Measurements from ENCODE around the gene PDCD2L.
"Not testable (repeated sequence)": the region's sequence is repeated elsewhere in the genome, so short reads cannot be mapped to it uniquely, and the experiment has no call there.

The PDCD2L gene

DNA sequence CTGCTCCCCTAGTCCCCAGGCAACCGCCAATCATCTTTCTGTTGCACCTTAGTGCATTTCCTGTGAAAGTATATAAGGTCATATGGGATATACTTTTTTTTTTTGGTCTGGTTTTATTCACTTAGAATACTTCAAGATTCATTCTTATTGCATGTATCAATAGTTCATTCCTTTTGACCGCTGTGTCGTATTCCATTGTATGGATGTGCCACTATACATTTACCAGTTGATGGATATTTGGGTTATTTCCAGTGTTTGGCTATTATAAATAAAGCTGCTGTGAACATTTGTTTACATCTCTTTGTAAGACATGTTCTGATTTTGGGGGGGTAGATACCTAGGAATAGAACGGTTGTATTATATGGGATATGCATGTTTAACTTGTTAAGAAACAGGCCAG lies 14.1 kb downstream of the PDCD2L start:
- DNase-seq, result no peak

- no peak for DNase-seq
These were observed 22.0 kb downstream of the PDCD2L start for GRCh38 chr19:34426096-34426661.

DNA sequence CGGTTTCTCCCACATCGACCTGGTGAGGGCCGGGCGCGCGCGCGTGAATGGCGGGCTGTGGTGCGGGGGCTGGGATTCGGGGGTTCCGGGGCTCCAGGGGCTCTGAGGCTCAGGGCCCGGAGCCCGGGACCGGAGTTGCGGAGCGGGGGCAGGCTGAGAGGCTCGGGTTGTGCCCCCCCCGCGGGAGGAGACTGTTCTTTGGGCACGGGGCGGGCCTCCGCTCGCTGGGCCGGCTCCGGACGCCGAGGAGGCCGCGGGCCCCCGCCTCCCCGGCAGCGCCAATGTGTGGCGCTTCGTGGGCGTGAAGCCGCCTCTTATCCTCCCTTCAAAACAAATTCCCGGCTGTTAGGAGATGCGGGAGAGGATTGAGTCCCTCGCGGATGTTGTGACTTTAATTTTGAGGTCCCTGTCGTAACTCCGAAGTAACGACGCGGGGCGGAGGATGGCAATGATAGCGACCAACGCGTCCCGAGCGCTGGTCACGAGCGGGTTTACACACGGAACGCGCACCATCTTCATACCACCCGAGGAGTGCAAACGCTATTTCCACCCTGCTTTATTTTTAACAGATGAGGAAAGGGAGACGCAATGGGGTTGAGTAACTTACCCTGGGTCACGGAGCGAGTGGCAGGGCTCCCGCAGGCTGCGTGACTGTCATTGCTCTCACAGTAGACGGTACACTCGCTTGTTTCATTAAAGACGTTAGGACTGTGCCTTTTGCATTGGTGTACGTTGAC lies 24.5 kb downstream of the PDCD2L start:
- no peak for DNase-seq

GRCh38 chr19:34429553-34429952 lies 25.4 kb downstream of the PDCD2L start:
- DNase-seq, result no peak

DNA sequence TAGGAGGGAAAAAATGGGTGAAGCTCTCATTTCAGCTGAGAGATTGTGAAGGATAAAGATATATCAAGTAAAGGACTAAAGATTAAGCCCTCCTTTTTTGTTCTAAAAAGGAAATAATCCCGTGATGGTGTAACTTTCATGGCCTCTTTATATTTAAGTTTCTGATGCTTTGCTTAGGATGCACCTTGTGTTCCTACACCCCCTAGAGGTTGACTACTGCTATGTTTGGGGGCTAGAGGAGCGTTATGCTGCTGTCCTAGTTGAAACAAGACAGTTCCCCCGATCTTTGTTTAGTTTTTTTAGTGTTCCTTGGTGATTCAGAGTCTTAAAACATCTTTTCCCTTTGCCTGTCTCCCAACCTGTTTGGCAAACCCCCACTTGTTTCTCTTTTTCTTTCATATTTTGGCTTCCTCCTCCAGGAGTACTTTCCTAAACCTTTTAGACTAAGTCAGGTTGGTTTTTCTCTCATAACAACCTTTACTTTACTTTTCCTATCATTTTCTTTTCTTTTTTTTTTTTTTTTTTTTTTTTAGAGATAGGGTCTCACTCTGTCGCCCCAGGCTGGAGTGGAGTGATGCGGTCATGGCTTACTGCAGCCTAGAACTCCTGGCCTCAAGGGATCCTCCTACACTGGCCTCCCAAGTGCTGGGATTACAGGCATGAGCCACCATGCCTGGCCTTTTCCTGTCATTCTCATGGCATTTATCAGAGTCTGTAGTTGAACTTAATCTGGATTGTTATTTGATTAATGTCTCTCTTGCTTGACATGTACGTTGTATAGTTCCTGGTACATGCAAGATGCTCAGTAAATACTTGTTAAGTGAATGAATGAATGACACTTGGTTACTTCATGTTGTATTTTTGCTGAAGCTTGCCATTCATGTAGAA lies 26.8 kb downstream of the PDCD2L start:
- DNase-seq, result peak; percentile 34

GRCh38 chr19:34431681-34432402 lies 27.6 kb downstream of the PDCD2L start:
- DNase-seq, result no peak

- no peak for DNase-seq
These were observed 28.6 kb downstream of the PDCD2L start for GRCh38 chr19:34432797-34433196.

DNA sequence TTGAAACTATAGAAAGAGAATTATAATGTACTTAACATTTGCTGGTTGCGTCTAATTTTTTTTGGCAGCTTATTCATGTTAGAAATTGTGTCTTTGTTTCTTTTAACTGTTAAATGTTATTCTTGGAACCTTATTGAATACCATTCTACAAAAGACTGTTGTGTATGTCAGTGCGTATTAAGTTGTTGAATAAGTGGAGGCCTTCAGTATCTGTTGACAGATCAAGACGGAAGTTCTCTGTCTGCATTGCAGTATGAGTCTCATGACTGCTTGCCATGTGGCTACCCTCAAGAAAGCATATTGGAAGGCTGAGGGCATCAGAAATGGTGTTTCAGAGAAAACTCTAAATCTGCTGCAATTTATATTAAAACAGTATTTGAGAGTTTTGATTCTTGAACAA lies 32.5 kb downstream of the PDCD2L start:
- no peak for DNase-seq

DNA sequence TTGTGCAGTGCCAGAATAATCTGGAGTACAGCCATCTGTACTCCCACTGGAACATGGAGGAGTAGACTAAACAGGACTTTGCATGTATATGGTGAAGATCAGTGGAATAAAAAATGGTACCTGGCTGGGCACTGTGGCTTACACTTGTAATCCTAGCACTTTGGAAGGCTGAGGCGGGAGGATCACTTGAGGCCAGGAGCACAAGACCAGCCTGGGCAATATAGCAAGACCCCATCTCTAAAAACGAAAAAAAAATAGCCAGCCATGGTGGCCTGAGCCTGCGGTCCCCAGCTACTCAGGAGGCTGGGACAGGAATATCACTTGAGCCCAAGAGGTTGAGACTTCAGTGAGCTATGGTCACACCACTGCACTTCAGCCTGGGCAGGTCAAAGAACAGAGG lies 44.0 kb downstream of the PDCD2L start:
- DNase-seq, result no peak

GRCh38 chr19:34452723-34453122 lies 48.5 kb downstream of the PDCD2L start:
- no peak for DNase-seq

DNA sequence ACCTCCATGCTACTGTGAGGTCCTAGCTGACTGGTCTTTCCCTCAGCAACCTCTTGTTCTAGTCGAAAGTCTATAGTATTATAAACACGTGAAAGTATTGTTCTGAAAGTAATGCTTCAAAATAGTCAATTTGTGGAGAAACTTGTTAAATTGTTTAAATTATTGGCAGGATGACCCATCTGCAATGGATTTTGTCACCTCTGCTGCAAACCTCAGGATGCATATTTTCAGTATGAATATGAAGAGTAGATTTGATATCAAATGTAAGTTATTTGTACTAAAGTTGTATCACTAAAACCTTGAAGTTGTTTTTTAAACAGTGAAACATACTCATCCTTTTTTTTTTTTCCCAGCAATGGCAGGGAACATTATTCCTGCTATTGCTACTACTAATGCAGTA lies 49.9 kb downstream of the PDCD2L start:
- DNase-seq, result no peak

DNA sequence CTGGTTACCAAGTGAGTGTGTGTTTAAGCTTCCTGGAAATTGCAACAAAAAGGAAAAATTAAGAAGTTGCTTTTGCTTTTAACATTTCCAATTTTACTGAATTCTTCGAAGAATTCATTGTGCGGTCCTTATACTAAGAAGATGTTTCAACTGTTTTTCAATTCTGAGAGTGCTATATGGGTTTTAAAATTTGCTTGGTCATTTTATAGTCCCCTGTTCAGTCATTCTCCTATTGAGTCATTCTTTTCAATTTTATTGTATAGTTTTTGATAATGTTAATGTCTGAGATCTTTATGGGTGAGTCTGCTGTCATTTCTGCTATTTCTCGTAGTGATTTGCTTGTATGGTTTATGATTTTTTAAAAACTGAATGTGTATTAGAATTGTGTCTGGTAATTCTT lies 50.5 kb downstream of the PDCD2L start:
- DNase-seq, result no peak

DNA sequence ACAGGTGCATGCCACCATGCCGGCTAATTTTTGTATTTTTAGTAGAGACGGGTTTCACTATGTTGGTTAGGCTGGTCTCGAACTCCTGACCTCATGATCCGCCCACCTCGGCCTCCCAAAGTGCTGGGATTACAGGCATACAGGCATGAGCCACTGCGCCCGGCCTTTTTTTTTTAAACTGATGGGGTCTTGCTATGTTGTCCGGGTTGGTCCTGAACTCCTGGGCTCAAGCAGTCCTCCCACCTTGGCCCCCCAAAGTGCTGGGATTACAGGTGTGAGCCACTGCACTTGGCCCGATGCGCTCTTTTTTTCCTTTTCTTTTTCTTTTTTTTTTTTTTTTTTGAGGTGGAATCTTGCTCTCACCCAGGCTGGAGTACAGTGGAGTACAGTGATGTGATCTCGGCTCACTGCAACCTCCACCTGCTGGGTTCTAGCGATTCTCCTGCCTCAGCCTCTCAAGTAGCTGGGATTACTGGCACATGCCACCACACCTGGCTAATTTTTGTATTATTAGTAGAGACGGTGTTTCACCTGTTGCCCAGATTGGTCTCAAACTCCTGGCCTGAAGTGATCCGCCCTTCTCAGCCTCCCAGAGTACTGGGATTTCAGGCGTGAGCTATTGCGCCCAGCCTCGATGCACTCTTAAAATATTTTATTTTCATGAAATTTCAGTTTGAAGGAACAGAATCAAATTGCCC lies 51.7 kb downstream of the PDCD2L start:
- DNase-seq, result not testable (repeated sequence)

- DNase-seq, result no peak
These were observed 53.2 kb downstream of the PDCD2L start for GRCh38 chr19:34457446-34457845.

GRCh38 chr19:34458677-34459076 lies 54.5 kb downstream of the PDCD2L start:
- no peak for DNase-seq

- DNase-seq, result no peak
These were observed 55.4 kb downstream of the PDCD2L start for GRCh38 chr19:34459614-34460013.

GRCh38 chr19:34461375-34462100 lies 57.3 kb downstream of the PDCD2L start:
- DNase-seq, result no peak

- not testable (repeated sequence) for DNase-seq
These were observed 60.6 kb downstream of the PDCD2L start for GRCh38 chr19:34464785-34465184.

DNA sequence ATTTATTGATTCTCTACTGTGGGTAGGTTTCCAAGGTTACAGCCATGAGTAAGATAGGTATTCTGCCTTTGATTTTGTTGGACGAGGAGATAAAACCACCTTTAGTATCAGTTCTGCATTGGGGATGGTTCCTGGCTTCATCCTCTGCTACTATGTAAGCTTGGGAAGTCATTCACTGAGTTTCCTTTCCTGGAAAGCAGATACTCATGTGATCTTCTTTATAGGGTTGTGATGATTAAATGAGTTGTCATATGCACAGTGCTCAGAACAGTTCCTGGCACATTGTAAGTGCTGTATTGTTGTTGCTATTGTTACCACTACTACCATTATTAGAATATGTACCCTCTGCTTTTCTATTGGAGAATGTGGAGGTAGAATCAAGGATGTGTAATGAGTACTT lies 64.2 kb downstream of the PDCD2L start:
- DNase-seq, result no peak

DNA sequence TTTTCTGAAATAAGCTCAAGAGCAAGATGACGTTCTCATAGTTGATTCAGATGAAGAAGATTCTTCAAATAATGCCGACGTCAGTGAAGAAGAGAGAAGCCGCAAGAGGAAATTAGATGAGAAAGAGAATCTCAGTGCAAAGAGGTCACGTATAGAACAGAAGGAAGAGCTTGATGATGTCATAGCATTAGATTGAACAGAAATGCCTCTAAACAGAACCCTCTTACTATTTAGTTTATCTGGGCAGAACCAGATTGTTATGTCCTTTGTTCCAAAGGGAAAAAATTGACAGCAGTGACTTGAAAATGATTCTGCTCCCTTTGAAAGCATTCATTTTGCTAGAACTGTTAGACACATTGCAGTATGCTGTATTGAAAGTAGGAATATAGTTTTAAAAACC lies 64.8 kb downstream of the PDCD2L start:
- not testable (repeated sequence) for DNase-seq

GRCh38 chr19:34471906-34472700 lies 67.9 kb downstream of the PDCD2L start:
- DNase-seq, result no peak
